GM21367 (cell line): ENCODE results near the gene SEC22A.

Experiments used
- ATAC-seq: cut with Tn5 transposase; IDR thresholded peaks from one replicate; pipeline ENCODE4 v1.9.1; 2021; ENCODE audit not compliant: unreplicated experiment

The SEC22A gene

GRCh38 chr3:123201557-123202427, at the start of gene SEC22A:
SEC22A (plus strand) TSS chr3:123201943; CDS start chr3:123209218, 7,275 bp downstream.
- peak; percentile 96 for ATAC-seq

GRCh38 chr3:123152687-123153086, 49.1 kb upstream of the SEC22A start:
- no peak for ATAC-seq

- ATAC-seq: no peak
These were observed 48.4 kb upstream of the SEC22A start for GRCh38 chr3:123153125-123154019.

GRCh38 chr3:123154020-123154985, 47.4 kb upstream of the SEC22A start:
- ATAC-seq: no peak

- no peak for ATAC-seq
These were observed 46.2 kb upstream of the SEC22A start for GRCh38 chr3:123155471-123156011.

- ATAC-seq: no peak
These were observed 45.3 kb upstream of the SEC22A start for GRCh38 chr3:123156276-123156995.

- ATAC-seq: no peak
These were observed 44.5 kb upstream of the SEC22A start for GRCh38 chr3:123157209-123157597.

GRCh38 chr3:123157598-123158287, 44.0 kb upstream of the SEC22A start:
- no peak for ATAC-seq

GRCh38 chr3:123158330-123158729, 43.4 kb upstream of the SEC22A start:
- ATAC-seq: no peak

- ATAC-seq: no peak
These were observed 42.8 kb upstream of the SEC22A start for GRCh38 chr3:123158899-123159390.

GRCh38 chr3:123159926-123160635, 41.7 kb upstream of the SEC22A start:
- ATAC-seq: no peak

- ATAC-seq: no peak
These were observed 40.6 kb upstream of the SEC22A start for GRCh38 chr3:123161167-123161566.

- no peak for ATAC-seq
These were observed 38.6 kb upstream of the SEC22A start for GRCh38 chr3:123163141-123163540.

GRCh38 chr3:123165163-123165562, 36.6 kb upstream of the SEC22A start:
- no peak for ATAC-seq

- ATAC-seq: no peak
These were observed 34.1 kb upstream of the SEC22A start for GRCh38 chr3:123167686-123168085.

GRCh38 chr3:123168122-123168521, 33.6 kb upstream of the SEC22A start:
- ATAC-seq: no peak

- no peak for ATAC-seq
These were observed 33.1 kb upstream of the SEC22A start for GRCh38 chr3:123168605-123169004.

- ATAC-seq: no peak
These were observed 32.2 kb upstream of the SEC22A start for GRCh38 chr3:123169492-123169929.
